Central memory CD8-positive, alpha-beta T cell (primary cell): Measurements from ENCODE around the gene MAP10.

Source experiments
- ATAC-seq: fragments of 150-1000 bp; cut with Tn5 transposase; replicated peaks from 2 replicates; pipeline ENCODE4 v1.10.0; 2022; ENCODE audit warnings: mild to moderate bottlenecking, moderate FRiP score, moderate number of reproducible peaks; ENCODE audit not compliant: poor library complexity, severe bottlenecking; ENCODE audit errors: extremely low read depth
- DNase-seq, 2 donors: peaks; one replicate each; pipeline ENCODE4 v3.0.0; 2021; ENCODE audit warnings: low spot score in 2 of 2
- H3K27ac Mint-ChIP-seq: one replicate; pipeline ENCODE4 v1.8.0; 2022; ENCODE audit warnings: low read depth, mild to moderate bottlenecking, moderate library complexity, mixed read lengths
- H3K27me3 Mint-ChIP-seq: one replicate; pipeline ENCODE4 v1.8.0; 2022; ENCODE audit warnings: mixed read lengths
- H3K36me3 Mint-ChIP-seq: one replicate; pipeline ENCODE4 v1.8.0; 2022; ENCODE audit warnings: mild to moderate bottlenecking, moderate library complexity, mixed read lengths; ENCODE audit not compliant: insufficient read depth
- H3K4me1 Mint-ChIP-seq: one replicate; pipeline ENCODE4 v1.8.0; 2022; ENCODE audit warnings: mixed read lengths
- H3K4me3 Mint-ChIP-seq: one replicate; pipeline ENCODE4 v1.8.0; 2022; ENCODE audit warnings: mild to moderate bottlenecking, moderate library complexity, mixed read lengths
- H3K9me3 Mint-ChIP-seq: one replicate; pipeline ENCODE4 v1.8.0; 2022; ENCODE audit warnings: mixed read lengths

MAP10 gene

GRCh38 chr1:232841823-232842565 is 36.8 kb downstream of the MAP10 start:
- Mint-ChIP-seq H3K27ac (no peak overlapping the region), H3K4me1 (no peaks in the 10 kb centered on the region), H3K9me3 (peaks cover 5% of the 10 kb centered on the region), H3K4me3 (no peak overlapping the region), H3K27me3 (peaks cover 7% of the 10 kb centered on the region), H3K36me3 (peaks cover 2% of the 10 kb centered on the region)
- ATAC-seq (no peak), DNase-seq (no peak)

GRCh38 chr1:232844791-232845190 is 39.6 kb downstream of the MAP10 start:
- Mint-ChIP-seq H3K36me3 (no peaks in the 10 kb centered on the region), H3K27ac (no peak overlapping the region), H3K4me3 (no peak overlapping the region), H3K27me3 (no peaks in the 10 kb centered on the region), H3K9me3 (peaks cover 5% of the 10 kb centered on the region), H3K4me1 (no peaks in the 10 kb centered on the region)
- no peak for DNase-seq
- ATAC-seq = no peak

GRCh38 chr1:232845406-232845955 is 40.3 kb downstream of the MAP10 start:
- H3K27ac Mint-ChIP-seq = no peak overlapping the region
- DNase-seq (no peak), ATAC-seq (no peak)
- H3K27me3 Mint-ChIP-seq = no peaks in the 10 kb centered on the region
- H3K4me1 Mint-ChIP-seq = no peaks in the 10 kb centered on the region
- H3K36me3 Mint-ChIP-seq = no peaks in the 10 kb centered on the region
- no peak overlapping the region for H3K4me3 Mint-ChIP-seq
- peaks cover 5% of the 10 kb centered on the region for H3K9me3 Mint-ChIP-seq

DNA sequence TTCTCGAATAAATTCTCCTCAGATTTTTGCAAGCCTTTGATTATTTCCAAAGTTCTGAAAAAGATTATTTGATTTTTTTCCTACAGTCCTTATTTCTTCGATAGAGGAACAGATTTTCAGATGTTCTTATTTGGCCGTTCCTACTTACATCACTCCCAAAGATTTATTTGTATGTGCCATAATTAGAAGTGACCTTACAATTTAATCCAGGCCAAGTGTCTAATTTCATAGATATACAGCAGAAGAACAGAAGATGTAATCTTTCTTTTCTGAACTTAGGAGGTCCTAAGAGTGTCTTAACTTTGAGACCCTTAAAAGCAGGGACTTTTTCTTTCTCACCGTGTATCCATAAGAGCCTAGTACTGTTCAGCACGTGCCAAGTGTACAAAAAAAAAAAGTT is 46.3 kb downstream of the MAP10 start:
- Mint-ChIP-seq H3K4me1 (no peaks in the 10 kb centered on the region), H3K36me3 (no peaks in the 10 kb centered on the region), H3K27me3 (peaks cover 10% of the 10 kb centered on the region), H3K4me3 (no peak overlapping the region), H3K27ac (no peak overlapping the region), H3K9me3 (no peaks in the 10 kb centered on the region)
- no peak for ATAC-seq
- no peak for DNase-seq

- ATAC-seq = no peak
- DNase-seq = no peak
- Mint-ChIP-seq H3K27ac (no peak overlapping the region), H3K9me3 (no peaks in the 10 kb centered on the region), H3K4me3 (no peak overlapping the region), H3K4me1 (no peaks in the 10 kb centered on the region), H3K27me3 (peaks cover 10% of the 10 kb centered on the region), H3K36me3 (no peaks in the 10 kb centered on the region)
Observed at GRCh38 chr1:232853994-232854797, 49.0 kb downstream of the MAP10 start.

DNA sequence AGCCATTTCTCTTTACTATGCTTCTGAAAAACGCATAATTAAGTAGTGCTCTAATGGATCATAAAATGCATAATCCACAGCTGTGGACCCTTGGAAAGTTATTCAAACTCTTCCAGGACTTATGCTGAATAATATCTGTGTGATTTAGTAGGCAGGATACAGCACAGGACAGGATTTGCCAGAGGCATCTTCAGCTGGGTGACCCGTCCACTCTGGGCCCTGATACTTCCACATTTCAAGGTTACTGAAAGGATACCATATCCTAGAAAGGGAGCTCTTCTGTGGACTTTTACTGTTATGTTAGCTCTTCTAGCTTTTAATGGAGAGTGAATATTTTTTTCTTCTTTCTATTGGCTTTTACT is 49.6 kb downstream of the MAP10 start:
- H3K9me3 Mint-ChIP-seq = no peaks in the 10 kb centered on the region
- H3K36me3 Mint-ChIP-seq = no peaks in the 10 kb centered on the region
- no peak overlapping the region for H3K27ac Mint-ChIP-seq
- no peaks in the 10 kb centered on the region for H3K4me1 Mint-ChIP-seq
- H3K4me3 Mint-ChIP-seq = no peak overlapping the region
- ATAC-seq (no peak), DNase-seq (no peak)
- H3K27me3 Mint-ChIP-seq = peaks cover 10% of the 10 kb centered on the region

DNA sequence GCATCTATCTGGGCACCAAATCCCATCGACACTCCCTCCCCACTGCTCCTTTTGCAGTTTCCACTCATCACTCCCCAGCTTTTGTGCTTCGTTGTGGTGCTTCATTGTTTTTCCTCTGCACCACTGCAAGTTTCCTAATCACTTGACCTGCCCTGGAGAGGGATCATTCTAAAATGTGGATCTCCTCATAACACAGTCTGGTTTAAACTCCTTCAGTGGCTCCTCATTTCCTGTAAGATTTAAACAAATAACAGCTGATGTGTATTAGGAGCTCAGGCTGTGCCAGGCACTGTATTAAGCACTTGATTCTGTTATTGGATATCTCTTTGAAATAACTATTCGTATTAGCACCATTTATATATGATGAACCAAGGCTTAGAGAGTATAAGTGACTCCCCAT is 51.3 kb downstream of the MAP10 start:
- no peak overlapping the region for H3K4me3 Mint-ChIP-seq
- no peaks in the 10 kb centered on the region for H3K36me3 Mint-ChIP-seq
- ATAC-seq (no peak), DNase-seq (no peak)
- H3K4me1 Mint-ChIP-seq = no peaks in the 10 kb centered on the region
- H3K9me3 Mint-ChIP-seq = no peaks in the 10 kb centered on the region
- peaks cover 10% of the 10 kb centered on the region for H3K27me3 Mint-ChIP-seq
- no peak overlapping the region for H3K27ac Mint-ChIP-seq
